KMS-11 (cell line): Measurements from ENCODE around the gene LRRTM4.

Experiments used
- H2AFZ ChIP-seq: fragments of 200-600 bp; sonication (generic); 2 replicates; pipeline ENCODE4 v1.6.1; 2016; ENCODE audit warnings: antibody characterized with exemption, mixed run types, low read depth
- H3K27ac ChIP-seq: fragments of 200-600 bp; sonication (generic); 2 replicates; pipeline ENCODE4 v1.6.1; 2016; ENCODE audit warnings: mild to moderate bottlenecking, mixed run types
- H3K27me3 ChIP-seq: fragments of 200-600 bp; sonication (generic); 2 replicates; pipeline ENCODE4 v1.6.1; 2017; ENCODE audit warnings: mild to moderate bottlenecking, low read depth, mixed run types, moderate library complexity; ENCODE audit not compliant: insufficient read depth
- H3K36me3 ChIP-seq: fragments of 200-600 bp; sonication (generic); 2 replicates; pipeline ENCODE4 v1.6.1; 2017; ENCODE audit warnings: mild to moderate bottlenecking, mixed run types; ENCODE audit not compliant: insufficient read depth
- H3K4me1 ChIP-seq: fragments of 200-600 bp; sonication (generic); 2 replicates; pipeline ENCODE4 v1.6.1; 2016; ENCODE audit warnings: mild to moderate bottlenecking, low read depth, mixed run types; ENCODE audit not compliant: poor library complexity, severe bottlenecking
- H3K4me2 ChIP-seq: fragments of 200-600 bp; sonication (generic); 2 replicates; pipeline ENCODE4 v1.7.0; 2016; ENCODE audit warnings: mild to moderate bottlenecking, mixed run types
- H3K4me3 ChIP-seq: fragments of 200-600 bp; sonication (generic); IDR thresholded peaks from 2 replicates; pipeline ENCODE4 v1.6.1; 2017; ENCODE audit warnings: low read depth, low read length, mixed read lengths; ENCODE audit not compliant: insufficient read depth
- H3K79me2 ChIP-seq: fragments of 200-600 bp; sonication (generic); 2 replicates; pipeline ENCODE4 v1.6.1; 2016; ENCODE audit warnings: low read depth, mixed run types; ENCODE audit not compliant: insufficient read depth
- H3K9ac ChIP-seq: fragments of 200-600 bp; sonication (generic); 2 replicates; pipeline ENCODE4 v1.6.1; 2016; ENCODE audit warnings: mild to moderate bottlenecking, mixed run types
- H4K20me1 ChIP-seq: fragments of 200-600 bp; sonication (generic); 2 replicates; pipeline ENCODE4 v1.6.1; 2016; ENCODE audit warnings: mild to moderate bottlenecking, mixed run types; ENCODE audit not compliant: insufficient read depth
- CTCF ChIP-seq: fragments of 200-600 bp; sonication (generic); conservative IDR thresholded peaks from 2 replicates; pipeline ENCODE4 v1.6.1; 2017; ENCODE audit warnings: low read depth, mild to moderate bottlenecking, antibody characterized with exemption, low read length, moderate library complexity, mixed read lengths

The LRRTM4 gene

GRCh38 chr2:77087987-77088414, 434.2 kb downstream of the LRRTM4 start:
- Histone ChIP-seq H3K27me3 (no peaks in the 10 kb centered on the region), H3K27ac (no peak overlapping the region), H3K4me2 (no peak overlapping the region), H3K36me3 (no peaks in the 10 kb centered on the region), H2AFZ (no peak overlapping the region), H3K4me3 (no peak overlapping the region), H3K9ac (no peak overlapping the region), H3K79me2 (no peaks in the 10 kb centered on the region), H4K20me1 (no peaks in the 10 kb centered on the region), H3K4me1 (no peaks in the 10 kb centered on the region)
- TF ChIP-seq CTCF: no peak

GRCh38 chr2:77086478-77086877, 435.7 kb downstream of the LRRTM4 start:
- Histone ChIP-seq H3K4me1 (no peaks in the 10 kb centered on the region), H3K9ac (no peak overlapping the region), H4K20me1 (no peaks in the 10 kb centered on the region), H3K4me3 (no peak overlapping the region), H2AFZ (no peak overlapping the region), H3K79me2 (no peaks in the 10 kb centered on the region), H3K27me3 (no peaks in the 10 kb centered on the region), H3K4me2 (no peak overlapping the region), H3K27ac (no peak overlapping the region), H3K36me3 (no peaks in the 10 kb centered on the region)
- no peak for TF ChIP-seq CTCF

GRCh38 chr2:77086051-77086450, 436.1 kb downstream of the LRRTM4 start:
- no peak overlapping the region for H3K4me2 ChIP-seq
- no peak overlapping the region for H3K27ac ChIP-seq
- no peak overlapping the region for H2AFZ ChIP-seq
- H3K27me3 ChIP-seq: no peaks in the 10 kb centered on the region
- no peak overlapping the region for H3K9ac ChIP-seq
- TF ChIP-seq CTCF: no peak
- H3K36me3 ChIP-seq: no peaks in the 10 kb centered on the region
- no peak overlapping the region for H3K4me3 ChIP-seq
- no peaks in the 10 kb centered on the region for H3K79me2 ChIP-seq
- H3K4me1 ChIP-seq: no peaks in the 10 kb centered on the region
- no peaks in the 10 kb centered on the region for H4K20me1 ChIP-seq

GRCh38 chr2:77085561-77085960, 436.6 kb downstream of the LRRTM4 start:
- Histone ChIP-seq H3K4me3 (no peak overlapping the region), H3K27ac (no peak overlapping the region), H3K27me3 (no peaks in the 10 kb centered on the region), H3K4me2 (no peak overlapping the region), H3K79me2 (no peaks in the 10 kb centered on the region), H3K4me1 (no peaks in the 10 kb centered on the region), H4K20me1 (no peaks in the 10 kb centered on the region), H2AFZ (no peak overlapping the region), H3K36me3 (no peaks in the 10 kb centered on the region), H3K9ac (no peak overlapping the region)
- no peak for TF ChIP-seq CTCF
